ENCODE measurements around the gene EPS8L1.

Gene EPS8L1

GRCh38 chr19:55115446-55116065 is 39.9 kb downstream of the EPS8L1 start:
- DNase-seq (ENCODE audit: low read depth): no peak

- no peak for DNase-seq (ENCODE audit: low read depth)
These were observed 40.7 kb downstream of the EPS8L1 start for GRCh38 chr19:55116232-55116858.

GRCh38 chr19:55116859-55117662 is 41.4 kb downstream of the EPS8L1 start, which contains the start of gene PPP1R12C:
Gene PPP1R12C, minus strand, starts transcription at chr19:55117637. Its CDS starts 94 bp downstream, at chr19:55117543.
- no peak for DNase-seq (ENCODE audit: low read depth)

- DNase-seq (ENCODE audit: low read depth): peak; percentile 95
These were observed 42.2 kb downstream of the EPS8L1 start for GRCh38 chr19:55117663-55118391.

DNA sequence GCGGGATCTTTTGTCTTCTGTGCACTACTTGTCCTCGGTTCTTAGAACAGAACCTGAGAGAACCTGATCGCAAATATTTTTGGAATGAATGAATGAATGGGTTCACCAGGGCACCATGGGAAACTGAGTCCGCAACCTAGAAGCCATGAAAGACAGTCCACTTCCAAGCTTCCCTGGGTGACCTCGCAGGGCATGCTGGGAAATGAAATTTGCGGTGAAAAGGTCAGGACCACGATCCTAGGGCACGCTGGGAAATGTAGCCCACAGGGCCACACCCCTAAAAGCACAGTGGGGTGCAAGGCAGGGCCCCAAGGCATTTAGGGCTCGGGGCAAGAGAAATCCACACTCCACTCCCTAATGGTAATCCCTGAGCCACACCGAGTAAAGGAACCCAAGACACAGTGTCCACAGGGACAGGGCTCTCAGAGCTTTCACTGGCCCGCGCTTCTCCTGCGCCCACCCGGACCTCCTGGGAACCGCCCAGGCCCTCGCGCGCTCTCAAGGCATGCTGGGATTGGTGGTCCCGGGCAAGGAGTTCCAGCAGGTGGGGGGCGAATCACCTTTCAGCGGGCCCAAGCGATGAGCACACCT is 42.8 kb downstream of the EPS8L1 start:
- peak; percentile 72 for DNase-seq (ENCODE audit: low read depth)

DNA sequence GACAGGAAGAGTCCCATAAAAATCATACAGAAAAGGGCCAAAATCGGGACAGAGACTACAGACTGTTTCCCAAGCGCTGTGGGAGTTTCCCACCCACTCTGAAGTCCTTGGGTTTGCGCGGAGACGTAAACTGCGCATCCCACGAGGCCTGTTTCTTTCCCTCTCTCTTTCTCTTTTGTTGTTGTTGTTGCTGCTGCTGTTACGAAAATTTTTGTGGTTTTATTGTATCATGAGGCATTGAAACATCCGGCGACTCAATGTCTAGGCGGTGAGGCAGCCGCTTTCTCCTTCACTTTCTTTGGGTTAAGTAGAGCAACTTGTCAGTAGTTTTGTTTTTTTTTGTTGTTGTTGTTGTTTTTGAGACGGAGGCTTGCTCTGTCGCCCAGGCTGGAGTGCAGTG is 43.4 kb downstream of the EPS8L1 start:
- no peak for DNase-seq (ENCODE audit: low read depth)

DNA sequence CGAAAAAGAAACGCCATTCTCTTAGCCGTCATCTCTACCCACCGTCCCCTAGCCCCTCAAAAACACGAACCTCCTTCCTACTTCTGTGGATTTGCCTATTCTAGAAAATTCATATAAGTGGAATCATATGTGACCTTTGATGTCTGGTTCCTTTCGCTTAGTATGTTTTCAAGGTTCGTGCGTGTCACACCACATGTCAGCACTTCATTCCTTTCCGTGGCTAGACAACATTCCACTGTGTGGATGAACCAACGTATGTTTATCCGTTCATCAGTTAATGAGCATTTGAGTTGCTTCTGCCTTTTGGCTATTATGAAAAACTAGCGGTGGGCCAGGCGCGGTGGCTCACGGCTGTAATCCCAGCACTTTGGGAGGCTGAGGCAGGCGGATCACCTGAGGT is 55.8 kb downstream of the EPS8L1 start:
- DNase-seq (ENCODE audit: low read depth): no peak

DNA sequence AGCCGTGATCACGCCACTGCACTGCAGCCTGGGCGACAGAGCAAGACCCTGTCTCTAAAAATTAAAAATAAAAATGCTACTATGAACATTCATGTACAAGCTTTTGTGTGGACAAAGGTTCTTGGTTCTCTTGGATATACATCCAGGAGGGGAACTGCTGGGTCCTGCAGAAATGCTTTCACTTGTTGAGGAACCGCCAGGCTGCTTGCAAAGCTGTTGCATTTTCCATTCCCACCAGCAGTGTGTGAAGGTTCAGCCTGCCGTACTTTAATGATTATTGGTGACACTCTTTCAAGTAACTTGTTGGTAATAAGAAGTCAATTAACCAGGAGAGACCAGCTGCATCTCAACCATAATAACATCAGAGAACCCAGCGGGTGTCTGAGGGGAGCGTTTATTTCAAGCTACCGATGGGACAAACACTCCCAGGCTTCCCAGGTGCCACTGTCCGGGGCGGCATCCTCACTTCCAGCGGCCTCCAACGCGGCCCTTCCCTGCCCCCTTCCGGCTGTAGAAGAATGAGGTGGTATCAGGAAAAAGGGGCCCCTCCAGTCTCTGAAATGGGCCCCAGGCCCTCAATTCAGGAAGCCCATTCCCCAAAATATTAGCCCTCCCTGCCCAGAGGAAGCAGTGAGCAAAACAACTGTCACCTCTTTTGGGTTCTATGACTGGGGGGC is 56.9 kb downstream of the EPS8L1 start:
- no peak for DNase-seq (ENCODE audit: low read depth)

GRCh38 chr19:55133639-55134444 is 58.2 kb downstream of the EPS8L1 start:
- no peak for DNase-seq (ENCODE audit: low read depth)

GRCh38 chr19:55134736-55135135 is 59.1 kb downstream of the EPS8L1 start:
- no peak for DNase-seq (ENCODE audit: low read depth)

DNA sequence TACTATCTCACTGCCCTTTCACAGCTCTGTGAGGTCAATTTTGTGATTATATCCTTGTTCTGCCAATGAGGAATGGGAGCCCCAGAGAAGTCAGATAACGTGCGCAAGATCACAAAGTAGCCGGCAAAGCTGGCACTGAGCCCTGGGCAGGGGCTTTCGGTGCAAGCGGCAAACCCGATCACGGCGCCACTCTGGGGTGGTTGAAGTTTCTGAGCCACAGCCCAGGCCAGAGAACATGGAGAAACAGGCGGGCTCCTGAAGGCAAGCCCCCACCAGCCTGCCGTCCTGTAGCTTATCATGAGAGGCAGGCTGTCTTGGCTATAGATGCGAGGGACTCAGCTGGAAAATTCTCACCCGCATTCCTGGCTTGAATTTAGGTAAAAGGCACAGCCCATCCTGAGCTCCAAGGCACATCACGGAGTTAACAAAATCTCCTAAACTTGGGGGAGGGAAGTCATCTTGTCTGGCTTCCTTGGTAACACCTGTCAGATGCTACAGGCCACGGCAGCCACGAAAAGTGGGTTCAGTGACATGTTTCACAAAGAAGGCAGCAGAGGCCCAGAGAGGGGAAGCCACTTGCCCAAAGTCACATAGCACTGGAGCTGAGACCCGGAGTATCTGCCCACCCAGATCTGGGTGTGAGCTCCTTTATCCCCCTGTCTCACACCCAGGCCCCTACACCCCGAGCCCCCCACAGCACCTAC is 60.9 kb downstream of the EPS8L1 start:
- DNase-seq (ENCODE audit: low read depth): no peak
